AG04450 (cell line): ENCODE data around the gene RALGPS1. TPM values are rescaled to one million over a fixed set of nuclear protein-coding genes. Genes with fewer than 3 reads are reported as not detected.
A peak's percentile ranks its signal among the peaks of the same experiment; 100 is the strongest.

Source experiments
- CTCF ChIA-PET: fragments of 300-600, 350-600 bp; formaldehyde crosslinking; extraction: SDS; loops from one replicate; lab custom pipeline; 2022; ENCODE audit warnings: antibody characterized with exemption, inconsistent platforms; lab: Charles Lee
- POLR2A ChIA-PET: fragments of 350-600 bp; formaldehyde crosslinking; extraction: SDS; loops from one replicate; lab custom pipeline; 2021; ENCODE audit warnings: antibody characterized with exemption, inconsistent platforms; lab: Yijun Ruan, JAX
- DNase-seq: peaks from one replicate; pipeline ENCODE4 v3.0.0-alpha.2; 2011; ENCODE audit warnings: low read depth, low spot score
- H3K27ac ChIP-seq: one replicate; pipeline ENCODE4 v1.5.1; 2012; ENCODE audit warnings: low read depth, low read length, control low read depth
- H3K27me3 ChIP-seq: one replicate; pipeline ENCODE4 v1.6.0; 2012; ENCODE audit warnings: low read length; ENCODE audit not compliant: control insufficient read depth, insufficient read depth
- H3K4me3 ChIP-seq: 2 replicates; pipeline ENCODE4 v1.5.1; 2011; ENCODE audit warnings: mild to moderate bottlenecking, low read depth, low read length, control low read depth
- H3K9me3 ChIP-seq: 2 replicates; pipeline ENCODE4 v1.5.1; 2012; ENCODE audit warnings: low read length; ENCODE audit not compliant: control insufficient read depth, insufficient read depth
- CTCF ChIP-seq: IDR thresholded peaks from 2 replicates; pipeline ENCODE4 v1.5.1; 2011; ENCODE audit warnings: low read depth, low read length, control low read depth, inconsistent platforms
- polyA plus RNA-seq: library from polyadenylated mRNA; depleted of rRNA; stranded (reverse); fragments of >200 nt; gene quantifications from 2 replicates; pipeline ENCODE4 v1.2.3, GENCODE V29; 2011

Gene RALGPS1
- polyA plus RNA-seq, 1 experiment, result 4.6 TPM

GRCh38 chr9:126945682-126946081, 31.1 kb downstream of the RALGPS1 start:
- no peak for DNase-seq
- POLR2A ChIA-PET, result no interaction called here
- TF ChIP-seq CTCF, result no peak

GRCh38 chr9:126947529-126947928, 32.9 kb downstream of the RALGPS1 start:
- Histone ChIP-seq H3K27me3 (peaks cover 6% of the 10 kb centered on the region), H3K9me3 (no peaks in the 10 kb centered on the region), H3K27ac (no peak overlapping the region), H3K4me3 (no peak overlapping the region)
- CTCF ChIA-PET, result interaction anchor here (0.6 kb wide), 1 partner anchor 173 kb away, joined by 6 read pairs; no protein-coding TSS in a partner anchor
- no peak for DNase-seq
- POLR2A ChIA-PET, result no interaction called here
- no peak for TF ChIP-seq CTCF

More at GRCh38 chr9:126945682-126946081, 31.1 kb downstream of the RALGPS1 start:
- H3K9me3 ChIP-seq, result no peaks in the 10 kb centered on the region
- no peak overlapping the region for H3K4me3 ChIP-seq
- H3K27me3 ChIP-seq, result peaks cover 6% of the 10 kb centered on the region
- CTCF ChIA-PET, result no interaction called here
- no peak overlapping the region for H3K27ac ChIP-seq

GRCh38 chr9:126952205-126952977, 37.8 kb downstream of the RALGPS1 start:
- peak; percentile 51 for DNase-seq
- ChIA-PET POLR2A (interaction anchor here (1.0 kb wide), 1 partner anchor 170 kb away, joined by 3 read pairs; the partner anchor contains the start of gene ANGPTL2), CTCF (interaction anchor here (0.6 to 1.4 kb wide), 2 partner anchors 13 to 169 kb away, joined by 4 read pairs; no protein-coding TSS in a partner anchor)
- Histone ChIP-seq H3K9me3 (no peaks in the 10 kb centered on the region), H3K27ac (peak overlapping the region; percentile 86), H3K27me3 (no peaks in the 10 kb centered on the region), H3K4me3 (no peak overlapping the region)
- no peak for TF ChIP-seq CTCF

- POLR2A ChIA-PET, result interaction anchor here (0.7 kb wide), 1 partner anchor 233 kb away, joined by 3 read pairs; no protein-coding TSS in a partner anchor
- Histone ChIP-seq H3K4me3 (no peak overlapping the region), H3K27ac (peak overlapping the region; percentile 86), H3K9me3 (no peaks in the 10 kb centered on the region), H3K27me3 (no peaks in the 10 kb centered on the region)
- TF ChIP-seq CTCF, result no peak
- DNase-seq, result peak; percentile 78
- CTCF ChIA-PET, result no interaction called here
These were observed 38.6 kb downstream of the RALGPS1 start for GRCh38 chr9:126953041-126953809.
